H1 (cell line): ENCODE measurements around the gene AIFM2. TPM values are rescaled to one million over a fixed set of nuclear protein-coding genes. Genes with fewer than 3 reads are reported as not detected.

Experiments used
- CTCF ChIA-PET: fragments of 300-600 bp; sonication (Branson Sonifier 250); formaldehyde crosslinking; loops from one replicate; lab custom pipeline; 2021; ENCODE audit not compliant: partially characterized antibody; lab: Charles Lee
- POLR2A ChIA-PET: fragments of 300-600 bp; sonication (Branson Sonifier 250); formaldehyde crosslinking; loops from one replicate; lab custom pipeline; 2021; ENCODE audit warnings: inconsistent platforms; ENCODE audit not compliant: partially characterized antibody; lab: Charles Lee
- DNase-seq, 2 experiments: peaks; one replicate each; pipeline versions ENCODE4 v3.0.0 to v3.0.0-alpha.2; 2010 to 2022; ENCODE audit warnings: low spot score in 2 of 2, low read depth in 1 of 2, mixed read lengths in 1 of 2
- FAIRE-seq: peaks from 2 replicates; lab custom pipeline; 2011; peaks lifted over from hg19 to GRCh38; lab: Jason Lieb, UNC
- H2AFZ ChIP-seq: 2 replicates; pipeline ENCODE4 v1.8.1; 2012; ENCODE audit warnings: low read length, inconsistent platforms
- H2AK5ac ChIP-seq: 2 replicates; pipeline ENCODE4 v1.6.1; 2013; ENCODE audit warnings: low read depth, low read length
- H2BK120ac ChIP-seq: replicated peaks from 2 replicates; pipeline ENCODE3; 2013; ENCODE audit warnings: low read depth, low read length, inconsistent platforms
- H2BK12ac ChIP-seq: 2 replicates; pipeline ENCODE4 v1.6.1; 2013; ENCODE audit warnings: low read depth, low read length
- H2BK15ac ChIP-seq: 2 replicates; pipeline ENCODE4 v1.6.1; 2013; ENCODE audit warnings: low read length
- H2BK20ac ChIP-seq: 2 replicates; pipeline ENCODE4 v1.6.1; 2013; ENCODE audit warnings: low read length
- H2BK5ac ChIP-seq: 2 replicates; pipeline ENCODE4 v1.6.1; 2013; ENCODE audit warnings: low read depth, low read length
- H3K14ac ChIP-seq: 2 replicates; pipeline ENCODE4 v1.6.1; 2013; ENCODE audit warnings: inconsistent platforms; ENCODE audit not compliant: insufficient read length
- H3K18ac ChIP-seq: 2 replicates; pipeline ENCODE4 v1.6.1; 2013; ENCODE audit warnings: low read length; ENCODE audit errors: extremely low read depth
- H3K23ac ChIP-seq: 2 replicates; pipeline ENCODE4 v1.6.1; 2013; ENCODE audit warnings: inconsistent platforms; ENCODE audit not compliant: insufficient read length
- H3K23me2 ChIP-seq: 2 replicates; pipeline ENCODE4 v1.6.1; 2013; ENCODE audit warnings: low read depth, low read length
- H3K27ac ChIP-seq: 2 replicates; pipeline ENCODE4 v1.6.1; 2011; ENCODE audit warnings: low read depth, low read length, inconsistent platforms
- H3K27me3 ChIP-seq, 4 experiments: replicated peaks in 1 of 4; 1 replicate in 1 of 4; 2 replicates in 3 of 4; pipeline versions ENCODE4 v1.6.1 to v1.8.1; 2011 to 2013; ENCODE audit warnings: low read length in 3 of 4, mild to moderate bottlenecking in 3 of 4, inconsistent platforms in 2 of 4, mixed read lengths in 2 of 4, moderate library complexity in 1 of 4; ENCODE audit not compliant: control insufficient read depth in 3 of 4, insufficient read depth in 3 of 4; ENCODE audit errors: extremely low read depth in 1 of 4
- H3K36me3 ChIP-seq, 4 experiments: 2 replicates each; pipeline versions ENCODE4 v1.6.1 to v1.8.1; 2011 to 2013; ENCODE audit warnings: mild to moderate bottlenecking in 4 of 4, low read length in 3 of 4, moderate library complexity in 2 of 4, control low read depth in 1 of 4, inconsistent platforms in 1 of 4; ENCODE audit not compliant: insufficient read depth in 4 of 4, control insufficient read depth in 2 of 4
- H3K4ac ChIP-seq: replicated peaks from 2 replicates; pipeline ENCODE3; 2013; ENCODE audit warnings: low read length, low read depth, mixed read lengths, inconsistent platforms; ENCODE audit not compliant: insufficient read length
- H3K4me1 ChIP-seq, 4 experiments: replicated peaks in 1 of 4; 1 replicate in 1 of 4; 2 replicates in 3 of 4; pipeline versions ENCODE4 v1.6.1 to v1.8.1; 2011 to 2013; ENCODE audit warnings: low read length in 3 of 4, inconsistent platforms in 2 of 4, mixed read lengths in 1 of 4; ENCODE audit not compliant: insufficient read depth in 4 of 4, control insufficient read depth in 3 of 4
- H3K4me2 ChIP-seq, 2 experiments: 2 replicates each; pipeline versions ENCODE4 v1.6.1 to v1.8.1; 2011 to 2013; ENCODE audit warnings: low read depth in 2 of 2, low read length in 2 of 2, control low read depth in 1 of 2, inconsistent platforms in 1 of 2, mild to moderate bottlenecking in 1 of 2; ENCODE audit not compliant: insufficient read depth in 1 of 2
- H3K4me3 ChIP-seq, 4 experiments: fragments of 200-600, 300-600 bp in 1 of 4; sonication (generic), shearing (Covaris generic), sonication (Bioruptor Twin) in 1 of 4; 2 replicates each; pipeline versions ENCODE4 v1.5.1 to v1.8.1; 2011 to 2016; ENCODE audit warnings: low read length in 4 of 4, low read depth in 3 of 4, control low read depth in 2 of 4, inconsistent platforms in 2 of 4, mild to moderate bottlenecking in 2 of 4, mixed read lengths in 1 of 4, moderate library complexity in 1 of 4; ENCODE audit not compliant: insufficient read depth in 2 of 4; ENCODE audit errors: extremely low read depth in 1 of 4
- H3K56ac ChIP-seq: replicated peaks from 2 replicates; pipeline ENCODE3; 2013; ENCODE audit warnings: low read depth, mild to moderate bottlenecking, mixed read lengths, low read length, inconsistent platforms; ENCODE audit not compliant: insufficient read length
- H3K79me1 ChIP-seq: 2 replicates; pipeline ENCODE4 v1.6.1; 2013; ENCODE audit warnings: low read depth, low read length, control low read depth
- H3K79me2 ChIP-seq, 2 experiments: 2 replicates each; pipeline versions ENCODE4 v1.6.1 to v1.8.1; 2012 to 2013; ENCODE audit warnings: low read length in 2 of 2, mild to moderate bottlenecking in 2 of 2, inconsistent platforms in 1 of 2; ENCODE audit not compliant: insufficient read depth in 2 of 2, control insufficient read depth in 1 of 2
- H3K9ac ChIP-seq, 4 experiments: replicated peaks in 1 of 4; 1 replicate in 1 of 4; 2 replicates in 3 of 4; pipeline versions ENCODE4 v1.6.1 to v1.8.1; 2011 to 2013; ENCODE audit warnings: low read depth in 3 of 4, low read length in 3 of 4, control low read depth in 2 of 4, mild to moderate bottlenecking in 2 of 4, moderate library complexity in 2 of 4, inconsistent platforms in 1 of 4; ENCODE audit errors: extremely low read depth in 1 of 4
- H3K9me3 ChIP-seq, 2 experiments: 2 replicates each; pipeline versions ENCODE4 v1.6.1 to v1.8.1; 2012 to 2013; ENCODE audit warnings: mild to moderate bottlenecking in 2 of 2, moderate library complexity in 2 of 2, control low read depth in 1 of 2, inconsistent platforms in 1 of 2, low read depth in 1 of 2, low read length in 1 of 2, mixed read lengths in 1 of 2; ENCODE audit not compliant: insufficient read depth in 2 of 2
- H4K20me1 ChIP-seq, 2 experiments: replicated peaks in 1 of 2; 2 replicates each; pipeline versions ENCODE3 to v1.8.1; 2011 to 2013; ENCODE audit warnings: inconsistent platforms in 2 of 2, low read length in 2 of 2, mild to moderate bottlenecking in 1 of 2; ENCODE audit not compliant: insufficient read depth in 2 of 2, control insufficient read depth in 1 of 2
- H4K5ac ChIP-seq: 2 replicates; pipeline ENCODE4 v1.6.1; 2013; ENCODE audit warnings: low read length, low read depth, mixed read lengths, inconsistent platforms; ENCODE audit not compliant: insufficient read length
- H4K8ac ChIP-seq: 2 replicates; pipeline ENCODE4 v1.8.0; 2013; ENCODE audit warnings: mild to moderate bottlenecking, moderate library complexity, low read length, inconsistent platforms; ENCODE audit not compliant: insufficient read depth; ENCODE audit errors: extremely low read depth
- H4K91ac ChIP-seq: replicated peaks from 2 replicates; pipeline ENCODE3; 2013; ENCODE audit warnings: low read length, mixed read lengths, inconsistent platforms; ENCODE audit not compliant: insufficient read length
- CREB1 ChIP-seq: IDR thresholded peaks from 2 replicates; pipeline ENCODE4 v1.6.1; 2012; ENCODE audit warnings: inconsistent platforms
- PHF8 ChIP-seq: fragments of 200-600 bp; sonication (generic); conservative IDR thresholded peaks from 2 replicates; pipeline ENCODE4 v1.7.1; 2012; ENCODE audit warnings: low read depth, mild to moderate bottlenecking, inconsistent platforms, low read length, moderate library complexity
- POU5F1 ChIP-seq: IDR thresholded peaks from 2 replicates; pipeline ENCODE4 v1.6.1; 2011; ENCODE audit warnings: low read depth, mild to moderate bottlenecking, low read length, moderate library complexity
- WGBS, 2 experiments: shearing (Covaris generic) in 1 of 2; methylation state at CpG; one replicate each; pipeline versions ENCODE4 v1.1.6 to v1.1.7; 2013 to 2015; ENCODE audit warnings: low lambda C conversion rate in 2 of 2, mixed read lengths in 2 of 2, inconsistent platforms in 1 of 2, low coverage in 1 of 2, missing lambda C conversion rate in 1 of 2; ENCODE audit not compliant: insufficient replicate concordance in 2 of 2, insufficient coverage in 1 of 2, insufficient read length in 1 of 2; ENCODE audit errors: extremely low coverage in 1 of 2, missing lambda C conversion rate in 1 of 2; 5-methylcytosine and 5-hydroxymethylcytosine counted together
- polyA plus RNA-seq, 7 experiments: library from polyadenylated mRNA; depleted of rRNA in 3 of 7; stranded (reverse) in 5 of 7; unstranded in 2 of 7; fragments of >200 nt in 5 of 7; fragments of 200-250 nt in 2 of 7; gene quantifications; 1 replicate in 5 of 7; 2 replicates in 1 of 7; 4 replicates in 1 of 7; pipeline versions ENCODE4 v1.2.1 to v1.2.3, GENCODE V29; 2011 to 2013; ENCODE audit warnings: missing spikeins in 2 of 7, mixed read lengths in 2 of 7
- total RNA-seq: library from RNA; stranded (reverse); fragmentation: NEBNext Ultra II Directional; extraction: Animal tissue kit (Norgen Biotek cat#: 25700); gene quantifications from 2 replicates; pipeline ENCODE4 v1.2.1, GENCODE V29; 2021
- TF ChIP-seq, protein P1 (sequence below), 3 experiments: IDR thresholded peaks; 1 replicate in 2 of 3; 2 replicates in 1 of 3; pipeline versions ENCODE4 v1.5.1 to v1.6.1; 2011; ENCODE audit warnings: low read length in 3 of 3, mild to moderate bottlenecking in 3 of 3, inconsistent platforms in 2 of 3, low read depth in 1 of 3, moderate library complexity in 1 of 3; ENCODE audit not compliant: insufficient read depth in 1 of 3; ENCODE audit errors: control extremely low read depth in 1 of 3

The AIFM2 gene
- total and polyA plus RNA-seq, 2 of the 8 experiments (the other 6 are each of a cell fraction or from before 2014, with no cell fraction given): 4.0 TPM

- WGBS, 2 experiments: 91% methylated on average over 11 of the region's 11 CpGs; no CpG with 5 or more reads in 1 of the 2 experiments
- peak in 1 of 2 experiments; percentile 47 for DNase-seq
- Histone ChIP-seq H4K5ac (no peak overlapping the region), H3K4me2 (no peak overlapping the region), H2BK20ac (no peak overlapping the region), H2BK5ac (no peak overlapping the region), H4K8ac (peak overlapping the region; percentile 75; the same call in 1 of the 2 replicates), H3K4me1 (0 out of 7 replicates have a peak, but pooled peaks cover 0 to under 1% (median 0%) of the 10 kb centered on the region in 4 experiments), H3K79me2 (no peaks in the 10 kb centered on the region; a peak in 1 of 4 replicates), H2AFZ (no peak overlapping the region), H4K91ac (no peak overlapping the region), H3K18ac (no peak overlapping the region), H3K4ac (no peak overlapping the region), H3K27ac (no peak overlapping the region), H3K14ac (no peak overlapping the region), H3K36me3 (no peaks in the 10 kb centered on the region), H3K23me2 (no peaks in the 10 kb centered on the region), H2AK5ac (no peak overlapping the region), H3K56ac (no peak overlapping the region), H3K9me3 (no peaks in the 10 kb centered on the region), H2BK120ac (no peak overlapping the region), H2BK12ac (no peak overlapping the region), H3K23ac (no peak overlapping the region), H3K4me3 (no peak overlapping the region), H3K27me3 (no peaks in the 10 kb centered on the region), H4K20me1 (peaks cover 3% of the 10 kb centered on the region in 2 experiments), H3K79me1 (peaks cover 2% of the 10 kb centered on the region; the same call in 1 of the 2 replicates), H3K9ac (no peak overlapping the region; a peak in 2 of 7 replicates), H2BK15ac (no peak overlapping the region)
- ChIA-PET CTCF (interaction anchor here (1.4 to 10.4 kb wide), 4 partner anchors 7 to 171 kb away, joined by 3 to 123 read pairs (median 6); partner anchors contain the start of gene TYSND1), POLR2A (interaction anchor here (0.6 kb wide), 1 partner anchor 234 kb away, joined by 3 read pairs; no protein-coding TSS in a partner anchor)
- TF ChIP-seq PHF8: no peak
- TF ChIP-seq POU5F1: no peak
- no peak for TF ChIP-seq CREB1
- TF ChIP-seq, protein P1, sequence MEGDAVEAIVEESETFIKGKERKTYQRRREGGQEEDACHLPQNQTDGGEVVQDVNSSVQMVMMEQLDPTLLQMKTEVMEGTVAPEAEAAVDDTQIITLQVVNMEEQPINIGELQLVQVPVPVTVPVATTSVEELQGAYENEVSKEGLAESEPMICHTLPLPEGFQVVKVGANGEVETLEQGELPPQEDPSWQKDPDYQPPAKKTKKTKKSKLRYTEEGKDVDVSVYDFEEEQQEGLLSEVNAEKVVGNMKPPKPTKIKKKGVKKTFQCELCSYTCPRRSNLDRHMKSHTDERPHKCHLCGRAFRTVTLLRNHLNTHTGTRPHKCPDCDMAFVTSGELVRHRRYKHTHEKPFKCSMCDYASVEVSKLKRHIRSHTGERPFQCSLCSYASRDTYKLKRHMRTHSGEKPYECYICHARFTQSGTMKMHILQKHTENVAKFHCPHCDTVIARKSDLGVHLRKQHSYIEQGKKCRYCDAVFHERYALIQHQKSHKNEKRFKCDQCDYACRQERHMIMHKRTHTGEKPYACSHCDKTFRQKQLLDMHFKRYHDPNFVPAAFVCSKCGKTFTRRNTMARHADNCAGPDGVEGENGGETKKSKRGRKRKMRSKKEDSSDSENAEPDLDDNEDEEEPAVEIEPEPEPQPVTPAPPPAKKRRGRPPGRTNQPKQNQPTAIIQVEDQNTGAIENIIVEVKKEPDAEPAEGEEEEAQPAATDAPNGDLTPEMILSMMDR (IDR thresholded peaks at IDR 0.05; ENCODE audit: control extremely low read depth in 1 of 3, insufficient read depth in 1 of 3, low read depth in 1 of 3, low read length in 3 of 3): peak; percentile 27 to 38 (median 29)
- no peak for FAIRE-seq
These were observed 6.7 kb upstream of the AIFM2 start for GRCh38 chr10:70139151-70139996.
